Upper lobe of right lung (tissue), 1 donor: ENCODE data around the gene AAMP. TPM values are rescaled to one million over a fixed set of nuclear protein-coding genes. Genes with fewer than 3 reads are reported as not detected.

Experiments used
- ATAC-seq: fragments of 200-7000 bp; cut with Tn5 transposase; one replicate; pipeline ENCODE4 v1.9.1; 2020; ENCODE audit warnings: mild to moderate bottlenecking, moderate library complexity
- DNase-seq: peaks from one replicate; pipeline ENCODE4 v3.0.0-alpha.2; 2020
- H3K27ac ChIP-seq: fragments of 200-600 bp; one replicate; pipeline ENCODE4 v1.8.0; 2022
- H3K27me3 ChIP-seq: fragments of 200-600 bp; one replicate; pipeline ENCODE4 v1.8.0; 2022; ENCODE audit warnings: mild to moderate bottlenecking
- H3K36me3 ChIP-seq: fragments of 200-600 bp; one replicate; pipeline ENCODE4 v1.8.0; 2022
- H3K4me1 ChIP-seq: fragments of 200-600 bp; one replicate; pipeline ENCODE4 v1.8.0; 2022
- H3K4me3 ChIP-seq: fragments of 200-600 bp; one replicate; pipeline ENCODE4 v1.8.0; 2022; ENCODE audit warnings: mild to moderate bottlenecking
- H3K9me3 ChIP-seq: fragments of 200-600 bp; one replicate; pipeline ENCODE4 v1.8.0; 2022
- intact Hi-C: fragments of 100-400 bp; cut with DNase I; formaldehyde crosslinking; loops from one replicate; pipeline ENCODE4 v1.11.0; 2022
- total RNA-seq: library from RNA; stranded (reverse); fragmentation: NEBNext Ultra II Directional; extraction: Animal tissue kit (Norgen Biotek cat#: 25700); gene quantifications from one replicate; pipeline ENCODE4 v1.2.1, GENCODE V29; 2021
- TF ChIP-seq, protein P1 (sequence below): fragments of 200-600 bp; IDR thresholded peaks from one replicate; pipeline ENCODE4 v1.8.0; 2022; ENCODE audit warnings: antibody characterized with exemption
- donor health status: DM: no; HTN: yes; CAD: no; lungs with severe emphysema.

The AAMP gene
- total RNA-seq, 1 donor from 2014 or later, result 55.9 TPM

DNA sequence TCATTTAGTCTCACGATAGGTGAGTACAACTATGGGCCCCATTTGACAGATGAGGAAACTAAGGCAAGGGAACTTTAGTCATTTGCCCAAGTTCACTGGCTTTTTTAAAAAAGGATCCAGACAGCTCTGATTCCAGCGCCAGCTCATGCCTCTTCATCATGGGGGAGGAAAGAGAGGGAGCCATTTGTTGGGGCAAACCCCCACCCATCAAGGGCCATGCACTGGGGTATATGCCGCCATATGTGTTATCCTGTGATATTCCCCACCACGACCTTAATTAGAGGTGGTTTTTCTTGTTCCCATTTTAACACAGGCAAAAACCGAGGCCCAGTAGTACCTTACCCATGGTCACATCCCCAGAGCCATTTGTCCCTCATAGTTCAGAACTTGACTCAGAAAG lies 9.8 kb downstream of the AAMP start:
- intact Hi-C loops, result no loop called here

DNA sequence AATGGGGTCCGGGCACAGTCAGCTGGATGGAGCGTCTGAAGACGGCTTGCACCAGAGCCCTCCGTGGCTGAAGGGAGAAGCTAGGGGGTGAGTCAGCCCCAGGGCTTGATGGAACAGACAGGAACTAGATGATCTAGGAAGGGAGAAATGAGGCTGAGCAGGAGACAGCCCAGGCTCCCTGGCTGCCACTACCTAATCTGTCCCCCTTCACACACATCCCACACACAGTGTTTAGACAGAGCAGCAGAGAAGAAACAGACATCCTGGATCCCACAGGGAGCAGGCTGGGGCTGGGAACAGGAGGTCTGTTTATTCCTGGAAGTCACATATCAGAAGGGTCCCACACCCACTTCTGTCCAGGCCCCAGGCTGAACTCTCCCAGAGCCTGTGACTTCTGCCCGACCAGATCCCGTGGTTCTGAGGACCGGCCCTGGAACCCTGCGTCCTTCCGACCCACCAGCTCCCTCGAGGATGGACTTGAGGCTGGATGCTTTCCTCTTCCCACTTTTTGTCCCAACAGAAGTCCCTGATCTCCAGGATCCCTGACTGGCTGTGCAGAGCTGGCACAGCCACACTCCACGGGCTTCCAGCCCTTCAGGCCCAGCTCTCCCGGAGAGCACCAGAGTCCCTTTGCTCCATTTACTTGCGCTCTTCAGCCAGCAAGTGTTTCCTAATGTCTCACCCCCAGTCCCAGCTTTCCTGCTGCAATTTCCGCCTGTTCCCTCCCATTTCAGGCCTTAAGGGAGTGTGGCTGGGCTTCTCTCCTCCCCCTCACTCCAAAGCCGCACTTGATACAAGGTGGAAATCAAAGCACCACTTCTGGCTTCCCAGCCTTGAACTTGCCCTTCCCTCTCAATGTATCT lies 10.6 kb downstream of the AAMP start:
- H3K27ac ChIP-seq, result peak overlapping the region; percentile 67
- no peak overlapping the region for H3K4me3 ChIP-seq
- peaks cover 37% of the 10 kb centered on the region for H3K36me3 ChIP-seq
- H3K27me3 ChIP-seq, result no peaks in the 10 kb centered on the region
- ATAC-seq, result peak; percentile 68
- peaks cover 38% of the 10 kb centered on the region for H3K4me1 ChIP-seq
- intact Hi-C loops, result no loop called here
- DNase-seq, result no peak
- no peaks in the 10 kb centered on the region for H3K9me3 ChIP-seq
- TF ChIP-seq, protein P1, sequence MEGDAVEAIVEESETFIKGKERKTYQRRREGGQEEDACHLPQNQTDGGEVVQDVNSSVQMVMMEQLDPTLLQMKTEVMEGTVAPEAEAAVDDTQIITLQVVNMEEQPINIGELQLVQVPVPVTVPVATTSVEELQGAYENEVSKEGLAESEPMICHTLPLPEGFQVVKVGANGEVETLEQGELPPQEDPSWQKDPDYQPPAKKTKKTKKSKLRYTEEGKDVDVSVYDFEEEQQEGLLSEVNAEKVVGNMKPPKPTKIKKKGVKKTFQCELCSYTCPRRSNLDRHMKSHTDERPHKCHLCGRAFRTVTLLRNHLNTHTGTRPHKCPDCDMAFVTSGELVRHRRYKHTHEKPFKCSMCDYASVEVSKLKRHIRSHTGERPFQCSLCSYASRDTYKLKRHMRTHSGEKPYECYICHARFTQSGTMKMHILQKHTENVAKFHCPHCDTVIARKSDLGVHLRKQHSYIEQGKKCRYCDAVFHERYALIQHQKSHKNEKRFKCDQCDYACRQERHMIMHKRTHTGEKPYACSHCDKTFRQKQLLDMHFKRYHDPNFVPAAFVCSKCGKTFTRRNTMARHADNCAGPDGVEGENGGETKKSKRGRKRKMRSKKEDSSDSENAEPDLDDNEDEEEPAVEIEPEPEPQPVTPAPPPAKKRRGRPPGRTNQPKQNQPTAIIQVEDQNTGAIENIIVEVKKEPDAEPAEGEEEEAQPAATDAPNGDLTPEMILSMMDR, result no peak

More for the DNA sequence above, 9.8 kb downstream of the AAMP start:
- no peak overlapping the region for H3K27ac ChIP-seq
- H3K4me3 ChIP-seq, result no peak overlapping the region
- DNase-seq (peak; percentile 12), ATAC-seq (no peak)
- TF ChIP-seq, protein P1, result no peak
- H3K36me3 ChIP-seq, result peaks cover 37% of the 10 kb centered on the region
- no peaks in the 10 kb centered on the region for H3K27me3 ChIP-seq
- peaks cover 38% of the 10 kb centered on the region for H3K4me1 ChIP-seq
- H3K9me3 ChIP-seq, result no peaks in the 10 kb centered on the region

DNA sequence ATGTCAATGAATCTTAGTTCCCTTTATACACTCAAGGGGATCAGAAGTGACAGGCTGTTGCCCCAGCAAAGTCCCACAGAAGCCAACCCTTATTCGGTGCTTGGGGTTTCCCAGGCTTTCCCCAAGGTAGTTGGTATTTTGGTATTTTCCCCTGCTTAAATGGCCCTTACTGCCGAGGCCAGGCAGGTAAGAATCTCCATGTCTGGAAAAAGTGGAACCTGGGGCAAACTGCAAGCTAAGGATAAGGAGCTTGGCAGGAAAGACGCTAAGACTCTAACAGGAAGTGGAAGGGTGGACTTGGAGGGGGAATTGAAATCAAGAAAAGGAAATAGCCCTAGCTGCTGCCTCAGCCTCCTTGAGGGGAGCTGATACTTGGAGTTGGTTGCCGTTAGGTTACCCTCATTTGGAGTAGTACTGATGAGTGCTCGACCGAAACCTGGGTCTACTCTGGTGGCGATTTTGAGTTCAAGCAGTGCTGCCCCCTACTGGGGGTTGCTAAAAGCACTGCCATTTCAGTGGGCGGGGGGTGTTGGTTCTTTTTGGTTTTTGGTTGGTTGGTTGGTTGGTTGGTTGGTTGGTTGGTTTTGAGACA lies 12.5 kb downstream of the AAMP start:
- ATAC-seq (peak; percentile 65), DNase-seq (no peak)
- Histone ChIP-seq H3K9me3 (no peaks in the 10 kb centered on the region), H3K36me3 (peaks cover 44% of the 10 kb centered on the region), H3K27me3 (no peaks in the 10 kb centered on the region), H3K27ac (peak overlapping the region; percentile 40), H3K4me1 (peaks cover 38% of the 10 kb centered on the region), H3K4me3 (no peak overlapping the region)
- TF ChIP-seq, protein P1, result peak; percentile 55
- intact Hi-C loops, result no loop called here

DNA sequence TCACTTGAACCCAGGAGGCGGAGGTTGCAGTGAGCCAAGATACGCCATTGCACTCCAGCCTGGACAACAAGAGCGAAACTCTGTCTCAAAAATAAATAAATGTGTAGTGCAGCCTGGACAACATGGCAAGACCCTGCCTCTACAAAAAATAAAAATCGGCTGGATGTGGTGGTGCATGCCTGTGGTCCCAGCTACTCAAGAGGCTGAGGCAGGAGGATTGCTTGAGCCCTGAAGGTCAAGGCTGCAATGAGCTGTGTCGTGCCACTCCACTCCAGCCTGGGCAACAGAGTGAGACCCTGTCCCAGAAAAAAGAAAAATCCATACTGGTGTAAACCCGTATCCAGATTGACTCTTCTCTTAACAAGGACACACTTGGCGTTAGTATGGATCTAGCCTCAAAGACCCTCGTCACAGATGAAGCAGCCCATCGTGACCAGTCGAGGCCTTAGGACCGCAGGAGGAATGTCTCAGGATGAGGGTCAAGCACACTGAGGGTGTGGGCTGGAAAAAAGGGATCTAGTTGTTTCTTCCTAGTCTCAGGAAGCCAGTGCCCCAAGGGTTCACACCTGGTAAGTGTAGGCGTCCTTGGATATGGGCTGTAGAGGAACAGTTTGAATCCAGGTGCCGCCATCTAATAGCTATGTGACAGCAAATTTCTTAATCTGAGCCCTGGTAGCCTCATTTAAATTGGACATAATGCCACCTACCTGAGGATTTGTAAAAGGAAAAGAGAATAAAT lies 13.2 kb downstream of the AAMP start:
- ATAC-seq (no peak), DNase-seq (no peak)
- Histone ChIP-seq H3K9me3 (no peaks in the 10 kb centered on the region), H3K4me1 (peaks cover 38% of the 10 kb centered on the region), H3K4me3 (no peak overlapping the region), H3K36me3 (peaks cover 51% of the 10 kb centered on the region), H3K27me3 (no peaks in the 10 kb centered on the region), H3K27ac (no peak overlapping the region)
- TF ChIP-seq, protein P1, result no peak
- intact Hi-C loops, result no loop called here

DNA sequence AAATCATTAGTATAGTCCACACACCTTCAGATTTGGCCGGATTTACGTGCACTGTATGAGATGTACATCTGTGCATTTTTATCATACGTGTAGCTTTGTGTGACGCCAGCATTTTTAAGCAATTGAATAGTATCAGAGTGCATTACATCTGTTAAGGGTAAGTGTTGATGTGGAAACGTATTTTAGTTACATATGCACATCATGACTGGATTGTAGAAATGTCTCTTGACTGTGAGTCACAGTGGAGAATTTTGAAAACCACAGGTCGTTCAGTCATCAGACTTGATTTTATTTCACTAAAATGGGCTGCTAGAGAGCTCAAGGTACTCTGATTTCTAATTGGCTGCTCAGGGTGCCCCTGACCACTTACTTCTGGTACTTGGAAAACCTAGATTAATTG lies 14.5 kb downstream of the AAMP start:
- no peak overlapping the region for H3K27ac ChIP-seq
- H3K27me3 ChIP-seq, result no peaks in the 10 kb centered on the region
- ATAC-seq (no peak), DNase-seq (no peak)
- intact Hi-C loops, result no loop called here
- H3K4me1 ChIP-seq, result peaks cover 30% of the 10 kb centered on the region
- TF ChIP-seq, protein P1, result no peak
- H3K4me3 ChIP-seq, result no peak overlapping the region
- H3K36me3 ChIP-seq, result peaks cover 64% of the 10 kb centered on the region
- no peaks in the 10 kb centered on the region for H3K9me3 ChIP-seq
